HL-60 (cell line): ENCODE measurements around the gene TBCE.

ENCODE experiments used
- CTCF ChIP-seq: IDR thresholded peaks from one replicate; pipeline ENCODE4 v1.5.1; 2011; ENCODE audit warnings: low read length, control low read depth, inconsistent platforms; ENCODE audit not compliant: insufficient read depth
- GABPA ChIP-seq: IDR thresholded peaks from 2 replicates; pipeline ENCODE4 v1.6.1; 2012; ENCODE audit warnings: low read depth
- POLR2AphosphoS5 ChIP-seq: IDR thresholded peaks from 2 replicates; pipeline ENCODE4 v1.6.1; 2012; ENCODE audit warnings: low read depth
- REST ChIP-seq: IDR thresholded peaks from 2 replicates; pipeline ENCODE4 v1.6.1; 2012; ENCODE audit warnings: low read depth; ENCODE audit not compliant: insufficient replicate concordance

- no peak for TF ChIP-seq GABPA
- TF ChIP-seq CTCF: no peak
- TF ChIP-seq REST: no peak
- TF ChIP-seq POLR2AphosphoS5: no peak
Observed at GRCh38 chr1:235465066-235465465, 97.8 kb downstream of the TBCE start.
